Smooth muscle cell (in vitro differentiated cells): Measurements from ENCODE around the gene ACTL10. TPM values are rescaled to one million over a fixed set of nuclear protein-coding genes. Genes with fewer than 3 reads are reported as not detected.

Source experiments
- DNase-seq: peaks from one replicate; lab custom pipeline; 2025; ENCODE audit not compliant: unreplicated experiment; lab: John Stamatoyannopoulos, UW
- H2AFZ ChIP-seq: fragments of 200-600 bp; sonication (generic); 2 replicates; pipeline ENCODE4 v1.6.0; 2016; ENCODE audit warnings: antibody characterized with exemption, low read depth, mild to moderate bottlenecking
- H3F3A ChIP-seq: fragments of 200-600 bp; sonication (generic); 2 replicates; pipeline ENCODE4 v1.6.0; 2017; ENCODE audit warnings: antibody characterized with exemption, low read depth
- H3K27ac ChIP-seq: fragments of 200-600 bp; sonication (generic); 2 replicates; pipeline ENCODE4 v1.5.1; 2016; ENCODE audit warnings: low read depth, mild to moderate bottlenecking
- H3K27me3 ChIP-seq: fragments of 200-600 bp; sonication (generic); 2 replicates; pipeline ENCODE4 v1.6.1; 2016; ENCODE audit warnings: low read depth, mild to moderate bottlenecking
- H3K36me3 ChIP-seq: fragments of 200-600 bp; sonication (generic); 2 replicates; pipeline ENCODE4 v1.5.1; 2016; ENCODE audit warnings: low read depth
- H3K4me1 ChIP-seq: fragments of 200-600 bp; sonication (generic); 2 replicates; pipeline ENCODE4 v1.5.1; 2016; ENCODE audit warnings: low read depth
- H3K4me2 ChIP-seq: fragments of 200-600 bp; sonication (generic); 2 replicates; pipeline ENCODE4 v1.6.0; 2016; ENCODE audit warnings: mild to moderate bottlenecking
- H3K4me3 ChIP-seq: fragments of 200-600 bp; sonication (generic); 2 replicates; pipeline ENCODE4 v1.5.1; 2016; ENCODE audit warnings: mild to moderate bottlenecking
- H3K79me2 ChIP-seq: fragments of 200-600 bp; sonication (generic); 2 replicates; pipeline ENCODE4 v1.6.0; 2016; ENCODE audit warnings: low read depth, mild to moderate bottlenecking
- H3K9ac ChIP-seq: fragments of 200-600 bp; sonication (generic); 2 replicates; pipeline ENCODE4 v1.6.0; 2016; ENCODE audit warnings: low read depth
- H3K9me3 ChIP-seq: fragments of 200-600 bp; sonication (generic); replicated peaks from 2 replicates; pipeline ENCODE4 v1.5.1; 2016; ENCODE audit warnings: low read depth
- H4K20me1 ChIP-seq: fragments of 200-600 bp; sonication (generic); 2 replicates; pipeline ENCODE4 v1.6.0; 2016; ENCODE audit warnings: low read depth
- CTCF ChIP-seq: fragments of 200-600 bp; sonication (generic); IDR thresholded peaks from 2 replicates; pipeline ENCODE4 v1.5.1; 2017; ENCODE audit warnings: borderline replicate concordance, mild to moderate bottlenecking, antibody characterized with exemption; ENCODE audit not compliant: insufficient read depth, poor library complexity, severe bottlenecking
- WGBS: methylation state at CpG from one replicate; pipeline ENCODE4 v1.1.7; 2016; ENCODE audit warnings: low lambda C conversion rate; 5-methylcytosine and 5-hydroxymethylcytosine counted together
- polyA plus RNA-seq: library from polyadenylated mRNA; unstranded; fragments of >200 nt; fragmentation: Nextera tagmentation; extraction: Ambion mirVana; gene quantifications from 2 replicates; pipeline ENCODE4 v1.2.1, GENCODE V29; 2016
- total RNA-seq: library from RNA; depleted of rRNA; stranded (reverse); fragments of >200 nt; gene quantifications from 2 replicates; pipeline ENCODE4 v1.2.3, GENCODE V29; 2014

The ACTL10 gene
- total and polyA plus RNA-seq, 2 experiments from 2014 or later: 0.04 to 0.49 TPM

- Histone ChIP-seq H3K36me3 (no peaks in the 10 kb centered on the region), H3K4me3 (no peak overlapping the region), H3K9me3 (no peaks in the 10 kb centered on the region), H3K79me2 (peaks cover 19% of the 10 kb centered on the region), H3K4me1 (peaks cover 16% of the 10 kb centered on the region), H3K4me2 (no peak overlapping the region), H4K20me1 (peaks cover 21% of the 10 kb centered on the region), H3K27me3 (no peaks in the 10 kb centered on the region), H2AFZ (no peak overlapping the region), H3F3A (peaks cover 15% of the 10 kb centered on the region), H3K27ac (no peak overlapping the region), H3K9ac (no peak overlapping the region)
- no peak for TF ChIP-seq CTCF
- WGBS: 97% methylated on average over 5 of the region's 5 CpGs
- no peak for DNase-seq
These were observed 2.5 kb downstream of the ACTL10 start for GRCh38 chr20:33669224-33669623.

- no peak overlapping the region for H3K9ac ChIP-seq
- 97% methylated on average over 13 of the region's 13 CpGs for WGBS
These were observed 3.3 kb downstream of the ACTL10 start for GRCh38 chr20:33669873-33670640.

GRCh38 chr20:33670715-33671499 is 4.2 kb downstream of the ACTL10 start:
- no peak overlapping the region for H3K4me2 ChIP-seq
- peaks cover 26% of the 10 kb centered on the region for H3K4me1 ChIP-seq
- peaks cover 21% of the 10 kb centered on the region for H4K20me1 ChIP-seq
- H3K27ac ChIP-seq: no peak overlapping the region
- DNase-seq: no peak
- WGBS: 97% methylated on average over 6 of the region's 6 CpGs
- no peak overlapping the region for H3K4me3 ChIP-seq
- no peak overlapping the region for H3K9ac ChIP-seq
- H3K36me3 ChIP-seq: no peaks in the 10 kb centered on the region
- no peaks in the 10 kb centered on the region for H3K27me3 ChIP-seq
- H3K79me2 ChIP-seq: peaks cover 19% of the 10 kb centered on the region
- TF ChIP-seq CTCF: no peak
- no peaks in the 10 kb centered on the region for H3K9me3 ChIP-seq
- peaks cover 15% of the 10 kb centered on the region for H3F3A ChIP-seq
- H2AFZ ChIP-seq: no peak overlapping the region

More at GRCh38 chr20:33669873-33670640, 3.3 kb downstream of the ACTL10 start:
- peaks cover 19% of the 10 kb centered on the region for H3K79me2 ChIP-seq
- peaks cover 21% of the 10 kb centered on the region for H4K20me1 ChIP-seq
- H3K36me3 ChIP-seq: no peaks in the 10 kb centered on the region
- no peaks in the 10 kb centered on the region for H3K27me3 ChIP-seq
- peaks cover 22% of the 10 kb centered on the region for H3K4me1 ChIP-seq
- TF ChIP-seq CTCF: no peak
- H3F3A ChIP-seq: peaks cover 8% of the 10 kb centered on the region
- H3K27ac ChIP-seq: no peak overlapping the region
- H3K4me2 ChIP-seq: no peak overlapping the region
- no peak overlapping the region for H2AFZ ChIP-seq
- no peak overlapping the region for H3K4me3 ChIP-seq
- no peaks in the 10 kb centered on the region for H3K9me3 ChIP-seq
- DNase-seq: no peak
